GM19468 (cell line): ENCODE data around the gene RBBP7.
"Not testable (repeated sequence)": the region's sequence is repeated elsewhere in the genome, so short reads cannot be mapped to it uniquely, and the experiment has no call there.

Experiments
- ATAC-seq: cut with Tn5 transposase; IDR thresholded peaks from one replicate; pipeline ENCODE4 v1.9.1; 2021; ENCODE audit warnings: mild to moderate bottlenecking, moderate library complexity, moderate number of reproducible peaks; ENCODE audit not compliant: unreplicated experiment; ENCODE audit errors: extremely low read depth

Gene RBBP7

GRCh38 chrX:16868920-16869319 lies 1.2 kb downstream of the RBBP7 start:
- ATAC-seq = no peak

GRCh38 chrX:16867947-16868346 lies 2.2 kb downstream of the RBBP7 start:
- no peak for ATAC-seq

GRCh38 chrX:16862829-16863228 lies 7.3 kb downstream of the RBBP7 start:
- ATAC-seq = no peak

GRCh38 chrX:16856744-16857143 lies 13.4 kb downstream of the RBBP7 start:
- ATAC-seq = no peak

- ATAC-seq = not testable (repeated sequence)
Observed at GRCh38 chrX:16856076-16856404, 14.1 kb downstream of the RBBP7 start.

GRCh38 chrX:16855363-16856075 lies 14.6 kb downstream of the RBBP7 start:
- no peak for ATAC-seq

GRCh38 chrX:16853537-16853936 lies 16.6 kb downstream of the RBBP7 start:
- no peak for ATAC-seq

GRCh38 chrX:16852617-16853179 lies 17.5 kb downstream of the RBBP7 start:
- ATAC-seq = no peak

- no peak for ATAC-seq
Observed at GRCh38 chrX:16851827-16852226, 18.3 kb downstream of the RBBP7 start.

- no peak for ATAC-seq
Observed at GRCh38 chrX:16851421-16851820, 18.7 kb downstream of the RBBP7 start.

- no peak for ATAC-seq
Observed at GRCh38 chrX:16848541-16848940, 21.6 kb downstream of the RBBP7 start.

GRCh38 chrX:16845686-16846085 lies 24.5 kb downstream of the RBBP7 start:
- no peak for ATAC-seq

- ATAC-seq = no peak
Observed at GRCh38 chrX:16843208-16843909, 26.8 kb downstream of the RBBP7 start.

GRCh38 chrX:16842684-16843083 lies 27.5 kb downstream of the RBBP7 start:
- ATAC-seq = no peak

- no peak for ATAC-seq
Observed at GRCh38 chrX:16839852-16840460, 30.2 kb downstream of the RBBP7 start.

GRCh38 chrX:16839219-16839851 lies 30.8 kb downstream of the RBBP7 start:
- no peak for ATAC-seq

- no peak for ATAC-seq
Observed at GRCh38 chrX:16838202-16839066, 31.7 kb downstream of the RBBP7 start.

GRCh38 chrX:16836371-16836770 lies 33.8 kb downstream of the RBBP7 start:
- no peak for ATAC-seq

GRCh38 chrX:16834806-16835205 lies 35.4 kb downstream of the RBBP7 start:
- no peak for ATAC-seq

GRCh38 chrX:16832301-16832700 lies 37.9 kb downstream of the RBBP7 start:
- no peak for ATAC-seq
